T-helper 2 cell treated with Interferon-gamma antibody and Interleukin-4, amounts not matched to agents 100 ng/mL and 5 ng/mL, for 36 hours (primary cell): ENCODE data around the gene ZNF804A. TPM values are rescaled to one million over a fixed set of nuclear protein-coding genes. Genes with fewer than 3 reads are reported as not detected.
"Not testable (repeated sequence)": the region's sequence is repeated elsewhere in the genome, so short reads cannot be mapped to it uniquely, and the experiment has no call there.

Experiments
- intact Hi-C: fragments of 100-400 bp; cut with micrococcal nuclease; formaldehyde crosslinking; loops from one replicate; pipeline ENCODE4 v1.15.1; 2023
- total RNA-seq: library from RNA; stranded (reverse); gene quantifications from 2 replicates; pipeline ENCODE4 v1.2.3, GENCODE V29; 2022

ZNF804A gene
- total RNA-seq, 1 donor from 2014 or later: not detected

DNA sequence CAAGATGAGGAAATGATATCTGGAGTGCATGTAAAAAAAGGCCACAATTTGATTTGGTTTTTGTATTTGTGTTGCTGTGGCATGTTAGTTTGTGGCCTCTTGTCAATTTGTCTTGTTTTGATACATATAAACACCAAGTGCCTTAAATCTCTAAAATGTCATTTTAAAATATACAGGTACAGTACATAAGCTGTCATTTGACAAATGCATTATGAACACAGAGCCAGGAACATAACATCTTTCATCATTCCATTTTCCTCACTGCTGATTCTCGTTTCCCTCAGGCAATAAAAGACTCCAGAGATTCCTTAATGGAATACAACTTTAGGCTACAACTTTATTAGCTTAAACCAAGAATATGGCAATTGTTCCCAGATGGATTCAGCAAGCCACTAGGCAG, 217.5 kb downstream of the ZNF804A start:
- intact Hi-C loops: no loop called here

- intact Hi-C loops: no loop called here
Measured at GRCh38 chr2:184824597-184824996, 226.3 kb downstream of the ZNF804A start.

GRCh38 chr2:184830531-184830930, 232.2 kb downstream of the ZNF804A start:
- intact Hi-C loops: no loop called here

- intact Hi-C loops: no loop called here
Measured at GRCh38 chr2:184834699-184835397, 236.5 kb downstream of the ZNF804A start.

- intact Hi-C loops: no loop called here
Measured at GRCh38 chr2:184835398-184835715, 237.0 kb downstream of the ZNF804A start.

DNA sequence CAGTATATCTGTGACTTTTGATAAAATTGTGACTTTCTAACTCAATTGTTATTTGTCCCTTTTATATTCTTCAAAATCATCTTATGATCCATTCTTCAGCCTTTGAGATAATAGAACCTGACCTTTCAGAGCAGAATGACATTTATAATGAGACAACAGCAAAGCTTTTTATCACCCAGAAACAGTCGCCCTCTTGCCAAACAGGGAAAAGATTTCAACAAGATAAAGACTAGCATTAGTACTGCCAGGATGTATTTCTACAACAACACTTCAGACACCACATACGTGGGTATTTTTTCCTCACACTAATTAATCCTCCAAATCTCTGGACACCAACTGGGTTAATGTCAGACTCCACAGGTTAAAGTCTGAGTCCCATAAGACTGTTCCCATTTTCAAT, 249.0 kb downstream of the ZNF804A start:
- intact Hi-C loops: no loop called here

- intact Hi-C loops: no loop called here
Measured at GRCh38 chr2:184849516-184849915, 251.2 kb downstream of the ZNF804A start.

DNA sequence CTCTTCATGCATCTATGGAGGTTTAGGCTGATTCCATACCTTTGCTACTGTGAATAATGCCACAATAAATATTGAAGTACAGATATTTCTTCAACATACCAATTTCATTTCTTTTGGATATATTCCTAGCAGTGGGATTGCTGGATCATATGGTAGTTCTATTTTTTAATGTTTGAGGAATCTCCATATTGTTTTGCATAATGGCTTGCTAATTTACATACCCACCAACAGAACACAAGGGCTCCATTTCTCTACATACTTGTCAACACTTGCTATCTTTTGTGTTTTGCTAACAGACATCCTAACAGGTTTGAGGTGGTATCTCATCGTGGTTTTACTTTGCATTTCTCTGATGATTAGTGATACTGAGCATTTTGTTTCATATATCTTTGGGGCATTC, 253.2 kb downstream of the ZNF804A start:
- intact Hi-C loops: no loop called here

DNA sequence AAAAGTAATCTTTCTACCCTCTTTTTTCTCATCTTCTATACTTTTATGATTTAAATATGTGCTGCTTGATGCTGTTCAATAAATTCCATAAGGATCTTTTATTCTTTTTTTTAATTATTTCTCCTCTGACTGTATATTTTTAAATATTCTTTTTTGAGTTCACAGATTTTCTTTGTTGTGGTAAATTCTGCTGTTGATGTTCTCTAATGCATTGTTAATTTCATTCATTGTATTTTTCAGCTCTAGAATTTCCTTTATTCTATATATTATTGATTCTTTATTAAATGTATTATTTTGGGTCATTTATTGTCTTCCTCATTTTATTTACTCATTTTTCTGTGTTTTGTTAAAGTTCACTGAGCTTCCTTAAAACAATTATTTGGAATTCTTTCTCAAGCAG, 260.9 kb downstream of the ZNF804A start:
- intact Hi-C loops: no loop called here

GRCh38 chr2:184860744-184861143, 262.4 kb downstream of the ZNF804A start:
- intact Hi-C loops: no loop called here

- intact Hi-C loops: no loop called here
Measured at GRCh38 chr2:184875212-184875611, 276.9 kb downstream of the ZNF804A start.

DNA sequence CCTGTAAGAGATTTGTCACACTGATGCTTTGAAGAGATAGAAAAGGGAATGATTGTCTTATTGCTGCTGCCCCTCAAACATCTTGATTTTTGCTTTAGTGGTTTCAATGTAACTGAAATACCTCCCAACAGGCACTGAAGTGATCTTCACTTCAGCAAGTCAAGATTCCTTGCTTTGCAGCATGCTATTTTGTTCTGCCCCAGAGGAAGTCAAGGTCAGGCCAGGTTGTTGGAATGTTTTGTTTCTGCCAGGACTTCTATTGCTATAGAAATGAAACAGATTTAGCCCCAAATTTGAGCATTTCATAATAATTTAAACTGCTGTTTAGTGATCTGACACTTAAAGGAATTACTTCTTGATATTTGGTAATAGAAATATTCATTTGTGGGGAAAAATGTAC, 277.6 kb downstream of the ZNF804A start:
- intact Hi-C loops: no loop called here

DNA sequence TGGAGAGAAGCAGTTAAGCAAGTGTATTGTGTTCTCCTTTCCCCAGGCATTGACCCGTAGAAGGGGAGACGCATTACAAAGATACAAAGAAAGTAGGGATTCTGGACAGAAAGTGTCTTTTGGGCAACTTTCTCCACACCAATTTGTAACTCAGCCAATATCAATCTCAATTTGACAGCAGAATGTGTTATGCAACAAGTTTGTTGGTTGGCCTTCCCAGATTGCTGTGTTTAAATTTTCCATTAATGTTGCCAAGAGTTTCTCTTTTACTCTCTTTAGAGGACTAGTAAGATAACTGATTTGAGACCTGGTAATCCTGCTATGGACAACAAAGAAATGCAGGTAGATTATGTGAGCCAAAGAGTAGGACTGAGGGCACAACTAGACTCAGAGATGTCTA, 279.6 kb downstream of the ZNF804A start:
- intact Hi-C loops: no loop called here

DNA sequence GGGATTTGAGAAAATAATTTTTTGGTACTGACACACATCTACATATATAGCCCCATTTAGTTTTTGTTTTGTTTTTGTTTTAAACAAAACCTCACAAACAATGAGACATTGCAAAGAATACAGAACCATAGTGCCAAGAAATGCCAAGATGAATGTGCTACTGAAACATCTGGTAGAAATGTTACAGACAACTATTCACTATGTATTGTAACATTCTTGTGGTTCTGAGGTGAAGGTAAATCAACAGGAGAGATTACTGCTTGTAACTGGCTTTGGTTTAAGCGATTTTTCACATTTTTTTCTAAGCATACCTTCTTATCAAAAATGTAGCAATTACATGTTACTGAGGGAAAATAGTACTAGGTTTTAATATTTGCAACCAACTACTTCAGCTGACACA, 281.3 kb downstream of the ZNF804A start:
- intact Hi-C loops: no loop called here

DNA sequence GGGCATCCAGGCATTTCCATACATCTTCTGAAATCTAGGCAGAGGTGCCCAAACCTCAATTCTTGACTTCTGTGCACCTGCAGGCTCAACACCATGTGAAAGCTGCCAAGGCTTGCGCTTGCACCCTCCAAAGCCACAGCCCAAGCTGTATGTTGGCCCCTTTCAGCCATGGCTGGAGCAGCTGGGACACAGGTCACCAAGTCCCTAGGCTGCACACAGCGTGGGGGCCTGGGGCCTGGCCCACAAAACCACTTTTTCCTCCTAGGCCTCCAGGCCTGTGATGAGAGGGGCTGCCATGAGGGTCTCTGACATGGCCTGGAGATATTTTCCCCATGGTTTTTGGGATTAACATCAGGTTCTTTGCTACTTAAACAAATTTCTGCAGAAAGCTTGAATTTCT, 288.3 kb downstream of the ZNF804A start:
- intact Hi-C loops: not testable (repeated sequence)

DNA sequence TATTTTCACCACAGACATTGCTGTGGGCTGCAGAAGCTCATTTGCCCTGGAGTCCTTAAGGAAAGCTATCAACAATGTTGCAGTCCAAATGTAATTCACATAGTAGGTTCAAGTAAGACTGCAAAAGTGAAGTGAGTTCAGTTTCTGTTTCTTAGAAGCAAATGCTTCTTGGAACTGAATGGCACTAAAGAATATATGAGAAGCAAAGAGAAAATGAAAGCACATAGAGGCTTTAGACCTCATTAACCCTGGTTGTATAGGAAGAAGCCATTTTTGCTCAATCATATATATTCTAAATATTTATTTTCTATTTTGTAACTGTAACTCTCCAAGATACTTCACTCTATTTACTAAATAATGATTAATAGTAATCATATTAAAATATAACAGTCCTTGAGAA, 292.0 kb downstream of the ZNF804A start:
- intact Hi-C loops: no loop called here

GRCh38 chr2:184904991-184905390, 306.7 kb downstream of the ZNF804A start:
- intact Hi-C loops: no loop called here

GRCh38 chr2:184906160-184906559, 307.8 kb downstream of the ZNF804A start:
- intact Hi-C loops: no loop called here

GRCh38 chr2:184906709-184907108, 308.4 kb downstream of the ZNF804A start:
- intact Hi-C loops: no loop called here

DNA sequence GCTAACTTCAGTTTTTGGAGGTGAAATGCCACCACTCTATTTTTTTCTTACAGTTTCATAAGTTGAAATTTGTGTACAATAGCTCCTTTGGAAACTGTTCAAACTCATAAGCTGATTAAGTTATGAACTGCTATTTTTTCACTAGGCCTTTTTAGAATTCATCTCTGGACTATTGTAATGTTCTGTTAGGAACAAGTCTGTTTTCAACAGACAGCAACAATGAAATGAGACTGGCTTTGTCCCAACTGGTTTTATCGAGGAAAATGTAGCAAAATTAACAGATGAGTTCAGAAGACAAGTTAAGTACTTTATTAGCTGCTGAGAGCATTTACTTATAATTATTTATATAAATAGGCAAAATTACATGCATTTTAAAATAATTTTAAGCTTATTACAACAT, 310.6 kb downstream of the ZNF804A start:
- intact Hi-C loops: no loop called here

- intact Hi-C loops: no loop called here
Measured at GRCh38 chr2:184920451-184920965, 322.2 kb downstream of the ZNF804A start.

DNA sequence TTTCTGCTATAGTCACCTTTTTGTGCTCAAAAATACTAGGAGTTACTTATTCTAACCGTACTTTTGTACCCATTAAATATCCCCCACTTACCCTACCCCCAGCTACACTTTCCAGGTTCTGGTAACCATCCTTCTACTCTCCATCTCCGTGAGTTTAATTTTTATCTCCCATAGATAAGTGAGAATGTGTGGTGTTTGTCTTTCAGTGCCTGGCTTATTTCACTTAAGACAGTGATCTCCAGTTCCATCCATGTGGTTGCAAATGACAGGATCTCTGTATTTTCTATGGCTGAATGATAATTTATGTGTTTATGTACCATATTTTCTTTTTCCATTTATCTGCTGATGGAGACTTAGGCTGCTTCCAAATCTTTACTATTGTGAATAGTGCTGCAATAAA, 323.3 kb downstream of the ZNF804A start:
- intact Hi-C loops: no loop called here

GRCh38 chr2:184923751-184924150, 325.4 kb downstream of the ZNF804A start:
- intact Hi-C loops: no loop called here

GRCh38 chr2:184927040-184927439, 328.7 kb downstream of the ZNF804A start:
- intact Hi-C loops: no loop called here
